ENCODE data around the gene BTBD18. TPM values are rescaled to one million over a fixed set of nuclear protein-coding genes. Genes with fewer than 3 reads are reported as not detected.
A peak's percentile ranks its signal among the peaks of the same experiment; 100 is the strongest.

BTBD18 gene
- total RNA-seq, 2 experiments from 2014 or later, result not detected

- no peaks in the 10 kb centered on the region for H3K27me3 Mint-ChIP-seq (ENCODE audit: low read depth)
- ATAC-seq (no peak), DNase-seq (no peak)
- H3K4me3 Mint-ChIP-seq, result no peak overlapping the region
- POLR2A ChIA-PET, result no interaction called here
- H3K36me3 Mint-ChIP-seq (ENCODE audit: low read depth), result peaks cover 2% of the 10 kb centered on the region
- H3K4me1 Mint-ChIP-seq (ENCODE audit: low read depth), result peaks cover 39% of the 10 kb centered on the region
- no peaks in the 10 kb centered on the region for H3K9me3 Mint-ChIP-seq (ENCODE audit: insufficient read depth)
- H3K27ac Mint-ChIP-seq, result no peak overlapping the region
- CTCF ChIA-PET, result interaction anchor here (1.0 kb wide), 1 partner anchor 28 kb away, joined by 10 read pairs; no protein-coding TSS in a partner anchor
Observed at GRCh38 chr11:57773026-57773598, 21.5 kb upstream of the BTBD18 start.

- Mint-ChIP-seq H3K27me3 (ENCODE audit: low read depth) (no peaks in the 10 kb centered on the region), H3K4me1 (ENCODE audit: low read depth) (peaks cover 40% of the 10 kb centered on the region), H3K4me3 (no peak overlapping the region), H3K9me3 (ENCODE audit: insufficient read depth) (no peaks in the 10 kb centered on the region), H3K27ac (no peak overlapping the region), H3K36me3 (ENCODE audit: low read depth) (peaks cover 3% of the 10 kb centered on the region)
- ChIA-PET CTCF (interaction anchor here (1.0 kb wide), 1 partner anchor 28 kb away, joined by 10 read pairs; no protein-coding TSS in a partner anchor), POLR2A (interaction anchor here (0.8 kb wide), 1 partner anchor 8 kb away, joined by 3 read pairs; no protein-coding TSS in a partner anchor)
- no peak for ATAC-seq
- DNase-seq, result no peak
Observed at GRCh38 chr11:57772562-57772961, 20.9 kb upstream of the BTBD18 start.

GRCh38 chr11:57771365-57771764 is 19.7 kb upstream of the BTBD18 start:
- Mint-ChIP-seq H3K4me1 (ENCODE audit: low read depth) (peaks cover 38% of the 10 kb centered on the region), H3K27ac (no peak overlapping the region), H3K4me3 (no peak overlapping the region), H3K9me3 (ENCODE audit: insufficient read depth) (no peaks in the 10 kb centered on the region), H3K36me3 (ENCODE audit: low read depth) (peaks cover 8% of the 10 kb centered on the region), H3K27me3 (ENCODE audit: low read depth) (no peaks in the 10 kb centered on the region)
- DNase-seq (no peak), ATAC-seq (no peak)
- ChIA-PET CTCF (interaction anchor here (1.7 kb wide), 1 partner anchor 29 kb away, joined by 4 read pairs; no protein-coding TSS in a partner anchor), POLR2A (no interaction called here)

- ATAC-seq (no peak), DNase-seq (no peak)
- Mint-ChIP-seq H3K9me3 (ENCODE audit: insufficient read depth) (no peaks in the 10 kb centered on the region), H3K27ac (no peak overlapping the region), H3K4me1 (ENCODE audit: low read depth) (peaks cover 34% of the 10 kb centered on the region), H3K4me3 (no peak overlapping the region), H3K27me3 (ENCODE audit: low read depth) (no peaks in the 10 kb centered on the region), H3K36me3 (ENCODE audit: low read depth) (peaks cover 8% of the 10 kb centered on the region)
- ChIA-PET CTCF (interaction anchor here (1.1 to 1.7 kb wide), 2 partner anchors 30 to 277 kb away, joined by 3 to 4 read pairs; no protein-coding TSS in a partner anchor), POLR2A (no interaction called here)
Observed at GRCh38 chr11:57770793-57771192, 19.2 kb upstream of the BTBD18 start.

GRCh38 chr11:57764972-57765371 is 13.4 kb upstream of the BTBD18 start:
- no peak for DNase-seq
- Mint-ChIP-seq H3K4me3 (no peak overlapping the region), H3K27me3 (ENCODE audit: low read depth) (no peaks in the 10 kb centered on the region), H3K4me1 (ENCODE audit: low read depth) (peaks cover 34% of the 10 kb centered on the region), H3K36me3 (ENCODE audit: low read depth) (peaks cover 5% of the 10 kb centered on the region), H3K27ac (no peak overlapping the region), H3K9me3 (ENCODE audit: insufficient read depth) (no peaks in the 10 kb centered on the region)
- no peak for ATAC-seq
- ChIA-PET CTCF (interaction anchor here (1.4 to 2.8 kb wide), 3 partner anchors 9 to 36 kb away, joined by 8 to 11 read pairs (median 9); partner anchors contain the start of gene BTBD18), POLR2A (interaction anchor here (0.7 to 0.8 kb wide), 2 partner anchors 24 to 53 kb away, joined by 4 read pairs; partner anchors contain the start of genes MED19 and SELENOH)

- no peak overlapping the region for H3K4me3 Mint-ChIP-seq
- no peak for ATAC-seq
- no peaks in the 10 kb centered on the region for H3K9me3 Mint-ChIP-seq (ENCODE audit: insufficient read depth)
- ChIA-PET POLR2A (interaction anchor here (0.7 to 1.0 kb wide), 3 partner anchors 22 to 53 kb away, joined by 3 to 4 read pairs (median 4); partner anchors contain the start of genes MED19 and SELENOH), CTCF (interaction anchor here (1.4 to 11.2 kb wide), 4 partner anchors 10 to 36 kb away, joined by 8 to 96 read pairs (median 10); partner anchors contain the start of gene BTBD18)
- no peak for DNase-seq
- H3K27ac Mint-ChIP-seq, result no peak overlapping the region
- H3K4me1 Mint-ChIP-seq (ENCODE audit: low read depth), result peaks cover 31% of the 10 kb centered on the region
- peaks cover 5% of the 10 kb centered on the region for H3K36me3 Mint-ChIP-seq (ENCODE audit: low read depth)
- H3K27me3 Mint-ChIP-seq (ENCODE audit: low read depth), result no peaks in the 10 kb centered on the region
Observed at GRCh38 chr11:57764566-57764965, 12.9 kb upstream of the BTBD18 start.

GRCh38 chr11:57764021-57764420 is 12.4 kb upstream of the BTBD18 start:
- H3K9me3 Mint-ChIP-seq (ENCODE audit: insufficient read depth), result no peaks in the 10 kb centered on the region
- CTCF ChIA-PET, result interaction anchor here (1.4 to 11.2 kb wide), 3 partner anchors 10 to 37 kb away, joined by 8 to 96 read pairs (median 9); partner anchors contain the start of gene BTBD18

GRCh38 chr11:57763568-57763967 is 11.9 kb upstream of the BTBD18 start:
- ChIA-PET CTCF (interaction anchor here (1.0 to 11.2 kb wide), 5 partner anchors 12 to 773 kb away, joined by 3 to 96 read pairs (median 5); partner anchors contain the start of gene BTBD18), POLR2A (interaction anchor here (1.0 kb wide), 1 partner anchor 21 kb away, joined by 3 read pairs; no protein-coding TSS in a partner anchor)
- H3K27ac Mint-ChIP-seq, result no peak overlapping the region
- DNase-seq, result no peak
- peaks cover 27% of the 10 kb centered on the region for H3K4me1 Mint-ChIP-seq (ENCODE audit: low read depth)
- H3K27me3 Mint-ChIP-seq (ENCODE audit: low read depth), result no peaks in the 10 kb centered on the region
- no peak for ATAC-seq
- peaks cover 5% of the 10 kb centered on the region for H3K36me3 Mint-ChIP-seq (ENCODE audit: low read depth)
- H3K4me3 Mint-ChIP-seq, result no peak overlapping the region
- H3K9me3 Mint-ChIP-seq (ENCODE audit: insufficient read depth), result no peaks in the 10 kb centered on the region

More at GRCh38 chr11:57764021-57764420, 12.4 kb upstream of the BTBD18 start:
- H3K27me3 Mint-ChIP-seq (ENCODE audit: low read depth), result no peaks in the 10 kb centered on the region
- ATAC-seq, result no peak
- H3K4me1 Mint-ChIP-seq (ENCODE audit: low read depth), result peaks cover 27% of the 10 kb centered on the region
- DNase-seq, result no peak
- H3K36me3 Mint-ChIP-seq (ENCODE audit: low read depth), result peaks cover 5% of the 10 kb centered on the region
- POLR2A ChIA-PET, result interaction anchor here (0.8 to 1.0 kb wide), 2 partner anchors 22 to 23 kb away, joined by 3 to 4 read pairs; partner anchors contain the start of gene SELENOH
- H3K4me3 Mint-ChIP-seq, result no peak overlapping the region
- no peak overlapping the region for H3K27ac Mint-ChIP-seq

- Mint-ChIP-seq H3K27me3 (ENCODE audit: low read depth) (no peaks in the 10 kb centered on the region), H3K9me3 (ENCODE audit: insufficient read depth) (no peaks in the 10 kb centered on the region), H3K27ac (no peak overlapping the region), H3K4me3 (peak overlapping the region; percentile 32), H3K4me1 (ENCODE audit: low read depth) (peaks cover 27% of the 10 kb centered on the region), H3K36me3 (ENCODE audit: low read depth) (peaks cover 6% of the 10 kb centered on the region)
- ChIA-PET CTCF (interaction anchor here (1.0 to 11.2 kb wide), 7 partner anchors 10 to 122 kb away, joined by 3 to 96 read pairs (median 3); partner anchors contain the start of gene BTBD18), POLR2A (no interaction called here)
- ATAC-seq (no peak), DNase-seq (no peak)
Observed at GRCh38 chr11:57762235-57762861, 10.7 kb upstream of the BTBD18 start.

- POLR2A ChIA-PET, result no interaction called here
- Mint-ChIP-seq H3K9me3 (ENCODE audit: insufficient read depth) (no peaks in the 10 kb centered on the region), H3K36me3 (ENCODE audit: low read depth) (peaks cover 4% of the 10 kb centered on the region), H3K4me1 (ENCODE audit: low read depth) (peaks cover 25% of the 10 kb centered on the region), H3K27me3 (ENCODE audit: low read depth) (no peaks in the 10 kb centered on the region), H3K4me3 (peak within 1 kb of the TSS; percentile 35), H3K27ac (no peak within 1 kb of the TSS)
- CTCF ChIA-PET, result interaction anchor here (0.7 to 11.2 kb wide), 5 partner anchors 10 to 121 kb away, joined by 3 to 96 read pairs (median 5); partner anchors contain the start of gene BTBD18
- DNase-seq (no peak), ATAC-seq (no peak)
Observed at GRCh38 chr11:57761301-57762234, 9.9 kb upstream of the BTBD18 start, which contains the start of gene CTNND1. Gene CTNND1, plus strand, starts transcription at chr11:57761802. Its CDS starts 29,677 bp downstream, at chr11:57791479.

GRCh38 chr11:57758174-57758573 is 6.6 kb upstream of the BTBD18 start:
- Mint-ChIP-seq H3K27ac (no peak overlapping the region), H3K27me3 (ENCODE audit: low read depth) (no peaks in the 10 kb centered on the region), H3K9me3 (ENCODE audit: insufficient read depth) (no peaks in the 10 kb centered on the region), H3K36me3 (ENCODE audit: low read depth) (peaks cover 4% of the 10 kb centered on the region), H3K4me1 (ENCODE audit: low read depth) (peaks cover 16% of the 10 kb centered on the region), H3K4me3 (no peak overlapping the region)
- CTCF ChIA-PET, result interaction anchor here (0.6 to 11.2 kb wide), 4 partner anchors 8 to 469 kb away, joined by 3 to 96 read pairs (median 6); no protein-coding TSS in a partner anchor
- DNase-seq (no peak), ATAC-seq (no peak)
- POLR2A ChIA-PET, result interaction anchor here (1.1 kb wide), 1 partner anchor 13 kb away, joined by 3 read pairs; no protein-coding TSS in a partner anchor

Measured in activated CD8-positive, alpha-beta T cell treated with anti-CD3 and anti-CD28 coated beads, Interleukin-2, amount 10 ng/mL, durations not matched to agents 7 days and 5 days (primary cell).